GM18868 (cell line): ENCODE results near the gene RXRB.

Source experiments
- ATAC-seq: cut with Tn5 transposase; IDR thresholded peaks from one replicate; pipeline ENCODE4 v1.9.1; 2021; ENCODE audit warnings: mild to moderate bottlenecking, moderate library complexity; ENCODE audit not compliant: unreplicated experiment

Gene RXRB

GRCh38 chr6:33177552-33178446, 22.7 kb downstream of the RXRB start:
- ATAC-seq: no peak

- no peak for ATAC-seq
These were observed 23.6 kb downstream of the RXRB start for GRCh38 chr6:33176906-33177305.

GRCh38 chr6:33175436-33176069, 24.9 kb downstream of the RXRB start:
- no peak for ATAC-seq

GRCh38 chr6:33174784-33175183, 25.7 kb downstream of the RXRB start:
- no peak for ATAC-seq

GRCh38 chr6:33173535-33174180, 26.8 kb downstream of the RXRB start:
- ATAC-seq: no peak

- no peak for ATAC-seq
These were observed 27.6 kb downstream of the RXRB start for GRCh38 chr6:33172688-33173534.

- ATAC-seq: no peak
These were observed 28.4 kb downstream of the RXRB start for GRCh38 chr6:33171880-33172687.

- ATAC-seq: no peak
These were observed 29.2 kb downstream of the RXRB start for GRCh38 chr6:33171016-33171879.

- ATAC-seq: no peak
These were observed 30.1 kb downstream of the RXRB start for GRCh38 chr6:33170176-33171015.

- ATAC-seq: no peak
These were observed 30.9 kb downstream of the RXRB start for GRCh38 chr6:33169291-33170175.

- no peak for ATAC-seq
These were observed 31.8 kb downstream of the RXRB start for GRCh38 chr6:33168639-33169038.

GRCh38 chr6:33168284-33168601, 32.2 kb downstream of the RXRB start:
- ATAC-seq: no peak

GRCh38 chr6:33167374-33168283, 32.8 kb downstream of the RXRB start:
- ATAC-seq: no peak

- no peak for ATAC-seq
These were observed 33.7 kb downstream of the RXRB start for GRCh38 chr6:33166811-33167210.

- ATAC-seq: no peak
These were observed 34.1 kb downstream of the RXRB start for GRCh38 chr6:33166363-33166762.

- no peak for ATAC-seq
These were observed 34.7 kb downstream of the RXRB start for GRCh38 chr6:33165581-33166258.
